Loucy (cell line): Measurements from ENCODE around the gene MPG.
A peak's percentile ranks its signal among the peaks of the same experiment; 100 is the strongest.
"Not testable (repeated sequence)": the region's sequence is repeated elsewhere in the genome, so short reads cannot be mapped to it uniquely, and the experiment has no call there.

Experiments
- H2AFZ ChIP-seq: fragments of 200-600 bp; sonication (generic); 2 replicates; pipeline ENCODE4 v1.6.0; 2016; ENCODE audit warnings: antibody characterized with exemption, mild to moderate bottlenecking, low read length, moderate library complexity
- H3F3A ChIP-seq: fragments of 200-600 bp; 2 replicates; pipeline ENCODE4 v1.6.0; 2016; ENCODE audit warnings: antibody characterized with exemption, low read depth, mild to moderate bottlenecking
- H3K27me3 ChIP-seq: fragments of 200-600 bp; sonication (generic); 2 replicates; pipeline ENCODE4 v1.6.1; 2014; ENCODE audit warnings: low read length, mild to moderate bottlenecking; ENCODE audit not compliant: insufficient read depth, poor library complexity, severe bottlenecking
- H3K36me3 ChIP-seq: fragments of 200-600 bp; sonication (generic); 2 replicates; pipeline ENCODE4 v1.6.1; 2016; ENCODE audit warnings: low read length; ENCODE audit not compliant: insufficient read depth
- H3K4me1 ChIP-seq: fragments of 200-600 bp; sonication (generic); 2 replicates; pipeline ENCODE4 v1.5.1; 2014; ENCODE audit warnings: low read length, mild to moderate bottlenecking; ENCODE audit not compliant: insufficient read depth, poor library complexity, severe bottlenecking
- H3K4me2 ChIP-seq: fragments of 200-600 bp; sonication (generic); 2 replicates; pipeline ENCODE4 v1.6.0; 2014; ENCODE audit warnings: antibody characterized with exemption, low read length, low read depth, mild to moderate bottlenecking; ENCODE audit not compliant: poor library complexity, severe bottlenecking
- H3K4me3 ChIP-seq: fragments of 200-600 bp; sonication (generic); 2 replicates; pipeline ENCODE4 v1.5.1; 2014; ENCODE audit warnings: low read length, mild to moderate bottlenecking, mixed read lengths; ENCODE audit not compliant: poor library complexity, severe bottlenecking
- H3K79me2 ChIP-seq: fragments of 200-600 bp; sonication (generic); 2 replicates; pipeline ENCODE4 v1.6.1; 2014; ENCODE audit warnings: low read length; ENCODE audit not compliant: insufficient read depth
- H3K9ac ChIP-seq: fragments of 200-600 bp; sonication (generic); 2 replicates; pipeline ENCODE4 v1.6.0; 2014; ENCODE audit warnings: mild to moderate bottlenecking, low read depth, low read length, moderate library complexity; ENCODE audit not compliant: poor library complexity, severe bottlenecking
- H3K9me2 ChIP-seq: fragments of 200-600 bp; sonication (generic); replicated peaks from 2 replicates; pipeline ENCODE4 v1.6.1; 2016; ENCODE audit warnings: low read depth, low read length, mixed read lengths
- H3K9me3 ChIP-seq: fragments of 200-600 bp; sonication (generic); 2 replicates; pipeline ENCODE4 v1.6.1; 2014; ENCODE audit warnings: mild to moderate bottlenecking, antibody characterized with exemption, low read length, low read depth; ENCODE audit not compliant: insufficient read depth
- H4K20me1 ChIP-seq: fragments of 200-600 bp; sonication (generic); 2 replicates; pipeline ENCODE4 v1.6.0; 2014; ENCODE audit warnings: antibody characterized with exemption, low read length, mild to moderate bottlenecking; ENCODE audit not compliant: insufficient read depth, poor library complexity, severe bottlenecking
- CTCF ChIP-seq: fragments of 200-600 bp; sonication (generic); conservative IDR thresholded peaks from 2 replicates; pipeline ENCODE4 v1.5.1; 2014; ENCODE audit warnings: mild to moderate bottlenecking, antibody characterized with exemption, low read length
- EZH2phosphoT487 ChIP-seq: fragments of 200-600 bp; IDR thresholded peaks from 2 replicates; pipeline ENCODE4 v1.6.1; 2018; ENCODE audit warnings: antibody characterized with exemption, mild to moderate bottlenecking, moderate library complexity, borderline replicate concordance

Gene MPG, protein sequence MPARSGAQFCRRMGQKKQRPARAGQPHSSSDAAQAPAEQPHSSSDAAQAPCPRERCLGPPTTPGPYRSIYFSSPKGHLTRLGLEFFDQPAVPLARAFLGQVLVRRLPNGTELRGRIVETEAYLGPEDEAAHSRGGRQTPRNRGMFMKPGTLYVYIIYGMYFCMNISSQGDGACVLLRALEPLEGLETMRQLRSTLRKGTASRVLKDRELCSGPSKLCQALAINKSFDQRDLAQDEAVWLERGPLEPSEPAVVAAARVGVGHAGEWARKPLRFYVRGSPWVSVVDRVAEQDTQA

GRCh38 chr16:77807-78443 is at the start of gene MPG:
Gene MPG (plus strand): TSS chr16:78225. CDS start chr16:78310, 85 bp downstream.
- H3K4me1 ChIP-seq = peaks cover 31% of the 10 kb centered on the region
- peak within 1 kb of the TSS; percentile 99 for H3K4me2 ChIP-seq
- H2AFZ ChIP-seq = peak within 1 kb of the TSS; percentile 27; the same call in 1 of the 2 replicates
- TF ChIP-seq CTCF = no peak
- no peak for TF ChIP-seq EZH2phosphoT487
- H3F3A ChIP-seq = no peaks in the 10 kb centered on the region
- no peaks in the 10 kb centered on the region for H4K20me1 ChIP-seq
- peaks cover 23% of the 10 kb centered on the region for H3K79me2 ChIP-seq
- no peaks in the 10 kb centered on the region for H3K9me3 ChIP-seq
- no peaks in the 10 kb centered on the region for H3K9me2 ChIP-seq
- H3K36me3 ChIP-seq = no peaks in the 10 kb centered on the region
- no peaks in the 10 kb centered on the region for H3K27me3 ChIP-seq
- H3K9ac ChIP-seq = peak within 1 kb of the TSS; percentile 91
- H3K4me3 ChIP-seq = peak within 1 kb of the TSS; percentile 81

DNA sequence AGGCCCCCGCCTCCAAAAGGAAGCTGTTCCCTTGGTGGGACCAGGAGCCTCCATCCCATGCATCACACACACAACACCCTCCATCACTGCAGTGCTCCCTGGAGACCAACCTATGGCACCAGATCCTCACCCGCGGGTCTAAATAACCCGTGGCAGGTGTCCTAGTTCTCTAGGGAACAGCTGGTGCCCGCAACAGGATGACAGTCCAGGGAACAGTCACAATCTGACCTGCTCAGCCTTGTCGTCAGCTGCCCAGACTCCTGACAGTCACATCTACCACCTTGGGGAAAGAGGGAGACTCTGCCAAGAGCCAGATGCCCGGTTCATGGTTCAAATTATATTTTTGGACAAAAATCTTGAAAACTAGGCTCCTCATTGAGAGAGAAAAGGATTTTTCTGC is 47.4 kb upstream of the MPG start:
- H4K20me1 ChIP-seq, H3K9me2 ChIP-seq, H2AFZ ChIP-seq, H3K79me2 ChIP-seq, H3F3A ChIP-seq, H3K9me3 ChIP-seq, H3K4me1 ChIP-seq, H3K27me3 ChIP-seq, H3K36me3 ChIP-seq, H3K4me2 ChIP-seq, H3K9ac ChIP-seq, H3K4me3 ChIP-seq: not testable (repeated sequence)

DNA sequence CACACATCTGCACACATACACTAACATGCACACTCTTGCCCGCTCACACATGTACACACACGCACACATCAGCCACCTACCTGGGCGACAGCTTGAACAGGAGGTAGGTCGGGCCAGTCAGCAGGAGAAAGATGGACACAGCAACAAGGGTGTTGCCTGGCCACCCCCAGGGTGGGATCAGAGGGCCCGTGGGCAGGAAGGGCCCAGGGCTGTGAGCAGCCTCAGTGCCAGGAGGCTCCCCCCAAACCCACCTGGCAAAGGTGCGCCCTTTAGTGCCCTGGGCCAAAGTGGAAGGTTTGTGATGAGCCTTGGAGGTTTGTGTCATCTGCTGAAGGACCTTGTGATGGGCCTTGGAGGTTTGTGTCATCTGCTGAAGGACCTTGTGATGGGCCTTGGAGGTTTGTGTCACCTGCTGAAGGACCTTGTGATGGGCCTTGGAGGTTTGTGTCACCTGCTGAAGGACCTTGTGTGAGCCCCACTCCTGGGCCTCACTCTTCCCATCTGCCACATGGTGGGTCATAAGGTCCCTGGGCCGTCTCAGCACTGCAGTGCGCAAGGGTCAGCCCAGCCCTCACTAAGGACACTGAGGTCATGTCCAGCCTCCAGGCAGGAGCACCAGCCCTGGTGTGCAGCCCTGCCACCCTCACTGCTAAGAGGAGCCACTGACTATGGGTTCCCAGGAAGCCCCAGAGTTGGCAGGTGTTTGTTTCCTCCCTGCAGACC is 44.7 kb upstream of the MPG start:
- H3K9ac ChIP-seq, H3K36me3 ChIP-seq, H3K79me2 ChIP-seq, H3K27me3 ChIP-seq, H3K9me2 ChIP-seq, H3K4me2 ChIP-seq, H3K9me3 ChIP-seq, H3K4me1 ChIP-seq, H4K20me1 ChIP-seq, H3F3A ChIP-seq, H2AFZ ChIP-seq, H3K4me3 ChIP-seq: not testable (repeated sequence)

DNA sequence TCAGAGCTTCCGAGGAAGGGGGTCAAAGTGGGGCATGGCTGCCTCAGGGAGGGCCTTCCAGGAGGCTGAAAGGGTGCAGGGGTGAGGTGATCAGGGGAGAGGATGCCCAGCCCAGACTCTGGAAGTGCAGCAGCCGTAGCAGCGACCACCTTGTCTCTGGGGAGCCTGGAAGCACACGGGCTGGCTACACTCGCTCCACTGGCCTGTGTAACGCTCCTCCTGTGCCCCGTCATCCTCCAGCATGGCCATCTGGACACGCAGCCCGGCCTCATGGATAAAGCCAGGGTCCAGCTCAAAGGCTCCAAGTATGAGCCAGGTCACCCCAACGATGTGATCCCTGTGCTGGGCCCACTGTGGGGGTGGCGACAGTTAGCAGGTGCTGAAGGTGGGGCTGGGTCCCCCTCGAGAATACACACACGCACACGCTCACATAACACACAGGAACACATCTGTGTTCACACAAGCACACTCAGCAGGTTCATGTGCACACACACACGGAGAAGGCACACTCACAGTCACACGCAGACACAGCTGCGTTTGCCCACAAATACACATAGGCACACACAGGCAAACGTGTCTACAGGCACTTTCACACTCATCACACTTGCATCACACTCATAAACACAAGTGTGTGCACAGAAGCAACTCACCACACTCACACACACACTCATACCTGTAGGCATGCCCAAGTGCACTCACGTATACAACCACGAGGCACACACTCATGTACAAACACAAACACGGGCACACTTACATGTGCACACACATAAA is 44.0 kb upstream of the MPG start:
- H3K4me3 ChIP-seq = no peak overlapping the region
- no peaks in the 10 kb centered on the region for H4K20me1 ChIP-seq
- H3K36me3 ChIP-seq = no peaks in the 10 kb centered on the region
- no peaks in the 10 kb centered on the region for H3K9me2 ChIP-seq
- no peak overlapping the region for H3K9ac ChIP-seq
- H3K4me2 ChIP-seq = peak overlapping the region; percentile 27
- H3F3A ChIP-seq = no peaks in the 10 kb centered on the region
- H2AFZ ChIP-seq = no peak overlapping the region
- H3K9me3 ChIP-seq = no peaks in the 10 kb centered on the region
- H3K4me1 ChIP-seq = peaks cover 16% of the 10 kb centered on the region
- TF ChIP-seq EZH2phosphoT487 = no peak
- no peak for TF ChIP-seq CTCF
- no peaks in the 10 kb centered on the region for H3K79me2 ChIP-seq
- no peaks in the 10 kb centered on the region for H3K27me3 ChIP-seq
